ENCODE results near the gene ANKRD22.

The ANKRD22 gene

DNA sequence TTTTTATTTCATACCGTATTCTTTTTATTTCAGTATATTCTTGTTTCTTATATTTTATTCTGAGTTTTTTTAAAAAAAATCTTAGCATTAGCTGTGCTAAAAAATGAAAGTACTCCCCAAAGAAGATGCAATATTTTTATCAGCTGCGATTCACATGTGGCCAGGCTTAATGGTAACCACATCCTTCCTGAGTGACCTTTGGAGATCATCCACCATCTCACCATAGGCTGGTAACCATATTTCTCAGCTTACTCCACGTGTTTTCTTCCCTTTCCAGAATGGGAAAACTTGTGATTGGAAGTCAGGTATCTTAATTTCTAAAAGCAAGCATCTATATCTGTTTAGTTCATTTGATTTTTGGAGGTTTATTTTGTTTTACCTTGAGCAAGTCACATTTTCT is 67.9 kb downstream of the ANKRD22 start:
- peaks cover 3% of the 10 kb centered on the region for H3K4me1 Mint-ChIP-seq (ENCODE audit: low read depth)
- H3K9me3 Mint-ChIP-seq = no peaks in the 10 kb centered on the region
- no peaks in the 10 kb centered on the region for H3K36me3 Mint-ChIP-seq (ENCODE audit: low read depth)
- no peak overlapping the region for H3K27ac Mint-ChIP-seq
- no peak overlapping the region for H3K4me3 Mint-ChIP-seq
- H3K27me3 Mint-ChIP-seq = no peaks in the 10 kb centered on the region
- DNase-seq = no peak

DNA sequence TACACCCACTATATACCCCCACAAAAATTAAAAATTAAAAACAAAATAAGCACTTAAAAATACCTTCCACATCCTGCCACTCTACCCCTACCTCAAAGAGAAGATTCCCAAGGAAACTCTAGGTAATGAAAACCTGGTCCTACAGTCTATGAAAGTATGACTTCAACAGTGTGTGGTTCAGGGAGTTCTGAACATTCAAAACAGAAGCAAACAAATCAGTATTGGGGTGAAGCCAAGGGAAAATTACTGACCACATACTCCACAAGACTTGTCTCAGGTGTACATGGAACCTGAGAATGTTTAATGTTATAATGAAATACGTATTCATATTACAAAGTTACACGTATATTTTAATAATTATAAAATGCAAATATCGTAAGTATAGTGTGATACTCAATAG is 69.4 kb downstream of the ANKRD22 start:
- H3K27ac Mint-ChIP-seq = no peak overlapping the region

DNA sequence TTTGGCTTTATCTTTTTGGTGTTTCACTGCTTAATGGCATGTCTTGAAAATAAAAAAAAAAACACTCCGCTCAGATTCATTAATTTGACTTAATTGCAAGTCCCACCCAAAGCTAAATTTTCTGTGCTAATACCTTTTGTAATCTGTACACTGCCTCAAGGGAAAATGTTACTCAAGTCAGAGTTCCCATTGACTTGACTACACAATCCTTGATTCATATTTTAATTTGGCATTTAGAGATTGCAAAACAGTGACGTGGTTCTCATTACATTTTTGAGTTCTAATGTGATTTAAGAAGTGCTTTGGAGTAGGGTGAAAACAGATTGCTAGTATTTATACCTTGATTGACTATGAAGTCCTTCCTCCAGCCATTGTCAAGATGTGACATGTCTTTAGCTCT is 70.4 kb downstream of the ANKRD22 start:
- Mint-ChIP-seq H3K27me3 (no peaks in the 10 kb centered on the region), H3K9me3 (no peaks in the 10 kb centered on the region), H3K36me3 (ENCODE audit: low read depth) (no peaks in the 10 kb centered on the region), H3K27ac (no peak overlapping the region), H3K4me3 (no peak overlapping the region), H3K4me1 (ENCODE audit: low read depth) (peaks cover 3% of the 10 kb centered on the region)
- DNase-seq = no peak

More for the DNA sequence above, 69.4 kb downstream of the ANKRD22 start:
- Mint-ChIP-seq H3K4me3 (no peak overlapping the region), H3K9me3 (no peaks in the 10 kb centered on the region), H3K36me3 (ENCODE audit: low read depth) (no peaks in the 10 kb centered on the region), H3K27me3 (no peaks in the 10 kb centered on the region), H3K4me1 (ENCODE audit: low read depth) (peaks cover 3% of the 10 kb centered on the region)
- DNase-seq = no peak
